Erythroblast (primary cell): ENCODE measurements around the gene HSPB9.

ENCODE experiments used
- DNase-seq, 2 experiments: peaks; one replicate each; lab custom pipeline; 2025; lab: John Stamatoyannopoulos, UW
- GATA1 ChIP-seq: IDR thresholded peaks from 2 replicates; pipeline ENCODE4 v1.6.1; 2011; ENCODE audit warnings: low read depth, mild to moderate bottlenecking, control low read depth, low read length, moderate library complexity
- POLR2A ChIP-seq: IDR thresholded peaks from 2 replicates; pipeline ENCODE4 v1.6.1; 2011; ENCODE audit warnings: mild to moderate bottlenecking, low read length

The HSPB9 gene, protein sequence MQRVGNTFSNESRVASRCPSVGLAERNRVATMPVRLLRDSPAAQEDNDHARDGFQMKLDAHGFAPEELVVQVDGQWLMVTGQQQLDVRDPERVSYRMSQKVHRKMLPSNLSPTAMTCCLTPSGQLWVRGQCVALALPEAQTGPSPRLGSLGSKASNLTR

GRCh38 chr17:42122371-42123303 is at the start of gene HSPB9:
Gene HSPB9, plus strand, starts transcription at chr17:42122804. Its CDS starts 47 bp downstream, at chr17:42122851.
- no peak for DNase-seq

GRCh38 chr17:42075789-42076188 is 46.8 kb upstream of the HSPB9 start:
- TF ChIP-seq POLR2A, result no peak
- TF ChIP-seq GATA1, result no peak
- no peak for DNase-seq

More at GRCh38 chr17:42122371-42123303, at the start of gene HSPB9:
- TF ChIP-seq POLR2A (no peak), GATA1 (no peak)

GRCh38 chr17:42076797-42077559 is 45.6 kb upstream of the HSPB9 start:
- no peak for DNase-seq
- no peak for TF ChIP-seq GATA1
- no peak for TF ChIP-seq POLR2A

GRCh38 chr17:42077755-42078154 is 44.8 kb upstream of the HSPB9 start:
- TF ChIP-seq POLR2A, result no peak
- no peak for TF ChIP-seq GATA1

GRCh38 chr17:42078396-42079043 is 44.1 kb upstream of the HSPB9 start:
- peak in 1 of 2 experiments; percentile 42 for DNase-seq
- TF ChIP-seq POLR2A (no peak), GATA1 (no peak)

More at GRCh38 chr17:42077755-42078154, 44.8 kb upstream of the HSPB9 start:
- DNase-seq, result no peak

GRCh38 chr17:42079541-42079940 is 43.1 kb upstream of the HSPB9 start:
- TF ChIP-seq POLR2A (no peak), GATA1 (no peak)
- DNase-seq, result no peak

GRCh38 chr17:42081516-42082129 is 41.0 kb upstream of the HSPB9 start:
- DNase-seq, result no peak
- TF ChIP-seq GATA1, result no peak
- TF ChIP-seq POLR2A, result no peak

- DNase-seq, result peak in 1 of 2 experiments; percentile 38
- TF ChIP-seq GATA1 (no peak), POLR2A (no peak)
Measured at GRCh38 chr17:42087042-42087701, 35.4 kb upstream of the HSPB9 start.

DNA sequence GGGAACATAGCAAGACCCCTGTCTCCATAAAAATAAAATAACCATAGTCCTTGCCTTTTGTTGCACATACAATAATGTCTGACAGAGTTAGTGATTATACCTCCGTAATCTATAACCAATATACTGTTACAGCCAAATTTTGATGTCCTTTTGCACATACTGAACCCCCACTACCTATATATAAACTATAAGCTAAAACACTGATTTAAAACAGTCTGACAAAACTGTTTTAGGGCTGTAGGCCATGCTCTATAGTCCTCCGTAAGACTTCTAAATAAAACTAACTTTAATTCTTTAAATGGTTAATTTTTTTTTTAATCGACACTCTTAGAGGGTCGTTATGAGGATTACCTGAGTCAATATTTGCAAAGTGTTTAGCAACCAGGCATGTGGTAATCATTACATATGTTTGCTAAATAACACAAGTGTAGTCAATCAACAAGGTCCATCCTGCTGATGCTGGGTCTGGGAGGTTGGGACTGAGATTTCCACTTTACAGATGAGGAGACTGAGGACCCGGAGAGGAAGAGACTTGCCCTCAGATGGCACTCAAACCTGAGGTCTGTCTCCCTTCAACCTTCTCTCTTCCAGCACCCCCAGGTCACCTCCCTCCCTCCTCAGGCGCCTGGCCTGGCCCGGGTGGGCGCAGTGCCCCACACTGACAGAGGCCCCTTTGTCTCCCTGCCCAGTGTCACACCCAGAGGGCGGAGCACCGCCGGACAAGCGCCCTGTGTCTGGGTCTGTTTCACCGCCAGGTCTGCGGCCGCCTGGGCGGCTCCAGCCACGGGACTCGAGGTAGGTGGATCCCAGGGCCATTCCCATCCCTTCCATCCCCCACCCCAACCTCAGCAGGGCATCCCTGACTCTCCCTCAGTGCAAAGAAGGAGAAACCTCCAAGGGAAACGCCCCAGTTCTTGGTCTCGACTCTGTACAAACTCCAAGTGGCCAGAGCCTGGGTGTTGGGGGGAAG is 34.6 kb upstream of the HSPB9 start:
- no peak for TF ChIP-seq POLR2A
- TF ChIP-seq GATA1, result no peak
- no peak for DNase-seq

- TF ChIP-seq POLR2A, result no peak
- no peak for TF ChIP-seq GATA1
- DNase-seq, result no peak
Measured at GRCh38 chr17:42088736-42089135, 33.9 kb upstream of the HSPB9 start.
